NCI-H128 (cell line): ENCODE data around the gene MICU2.
"Not testable (repeated sequence)": the region's sequence is repeated elsewhere in the genome, so short reads cannot be mapped to it uniquely, and the experiment has no call there.

Source experiments
- DNase-seq: peaks from one replicate; lab custom pipeline; 2025; ENCODE audit not compliant: unreplicated experiment; lab: John Stamatoyannopoulos, UW

MICU2 gene

GRCh38 chr13:21595546-21595822 is 8.5 kb downstream of the MICU2 start:
- no peak for DNase-seq

DNA sequence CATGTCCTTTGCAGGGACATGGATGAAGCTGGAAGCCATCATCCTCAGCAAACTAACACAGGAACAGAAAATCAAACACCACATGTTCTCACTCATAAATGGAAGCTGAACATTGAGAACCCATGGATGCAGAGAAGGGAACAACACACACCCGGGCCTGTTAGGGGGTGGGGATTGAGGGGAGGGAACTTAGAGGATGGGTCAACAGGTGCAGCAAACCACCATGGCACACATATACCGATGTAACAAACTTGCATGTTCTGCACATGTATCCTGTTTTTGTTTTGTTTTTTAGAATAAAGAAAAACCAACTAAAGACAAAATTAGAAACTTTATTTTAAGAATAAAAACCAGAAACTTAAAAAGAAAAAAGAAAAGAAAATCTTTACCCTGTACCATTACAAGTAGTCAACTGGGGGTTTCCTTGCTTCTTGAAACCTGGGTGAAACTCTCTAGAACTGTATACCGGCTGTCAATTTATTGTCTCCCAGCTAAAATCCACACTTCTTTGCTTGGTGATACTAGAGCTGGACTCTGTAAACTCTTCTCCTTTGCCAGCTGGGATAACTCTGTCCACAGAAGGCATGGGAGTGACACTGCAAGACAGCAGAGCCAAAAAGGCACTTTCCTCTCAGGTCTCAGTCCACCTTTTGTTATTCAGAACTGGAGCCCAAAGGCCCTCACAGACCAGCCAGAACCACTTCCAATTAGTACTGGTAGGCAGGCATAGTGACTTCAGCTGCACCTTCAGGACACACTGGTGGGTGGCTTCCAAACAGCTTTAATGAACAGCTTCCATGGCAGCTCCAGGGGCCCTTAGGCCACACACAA is 9.0 kb downstream of the MICU2 start:
- no peak for DNase-seq

DNA sequence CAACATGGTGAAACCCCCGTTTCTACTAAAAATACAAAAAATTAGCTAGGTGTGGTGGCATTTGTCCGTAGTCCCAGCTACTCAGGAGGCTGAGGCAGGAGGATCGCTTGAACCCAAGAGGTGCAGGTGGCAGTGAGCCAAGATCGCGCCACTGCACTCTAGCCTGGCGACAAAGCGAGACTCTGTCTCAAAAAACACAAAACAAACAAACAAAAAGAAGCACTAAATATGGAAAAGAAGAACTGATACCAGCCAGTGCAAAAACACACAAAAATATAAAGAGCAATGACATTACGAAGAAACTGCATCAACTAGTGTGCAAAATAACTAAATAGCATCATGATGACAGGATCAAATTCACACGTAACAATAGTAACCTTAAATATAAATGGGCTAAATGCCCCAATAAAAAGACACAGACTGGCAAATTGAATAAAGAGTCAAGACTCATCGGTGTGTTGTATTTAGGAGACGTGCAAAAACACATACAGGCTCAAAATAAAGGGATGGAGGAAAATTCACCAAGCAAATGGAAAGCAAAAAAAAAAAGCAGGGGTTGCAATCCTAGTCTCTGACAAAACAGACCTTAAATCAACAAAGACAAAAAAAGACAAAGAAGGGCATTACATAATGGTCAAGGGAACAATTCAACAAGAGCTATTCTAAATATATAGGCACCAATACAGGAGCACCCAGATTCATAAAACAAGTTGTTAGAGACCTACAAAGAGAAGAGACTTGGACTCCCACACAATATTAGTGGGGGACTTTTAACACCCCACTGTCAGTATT is 13.1 kb downstream of the MICU2 start:
- DNase-seq, result not testable (repeated sequence)

- DNase-seq, result no peak
These were observed 13.7 kb downstream of the MICU2 start for GRCh38 chr13:21590231-21590630.

DNA sequence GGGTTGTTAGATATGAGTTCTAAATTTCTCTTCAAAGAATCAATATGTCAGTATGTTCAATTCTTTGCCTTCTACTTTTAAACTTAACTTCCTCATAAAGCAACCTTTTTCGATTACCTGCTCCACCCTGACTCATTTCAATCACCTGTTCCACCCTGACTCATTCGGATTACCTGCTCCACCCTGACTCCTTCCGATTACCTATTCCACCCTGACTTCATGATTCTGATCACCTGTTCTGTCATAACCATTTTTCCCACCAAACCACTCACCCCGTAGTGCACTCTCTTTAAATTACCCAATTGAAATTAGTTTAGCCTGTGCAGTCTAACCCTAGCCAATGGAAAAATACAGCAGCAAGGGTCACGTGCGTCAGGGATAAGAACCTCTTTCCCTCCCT is 14.5 kb downstream of the MICU2 start:
- DNase-seq, result not testable (repeated sequence)

GRCh38 chr13:21588411-21588810 is 15.6 kb downstream of the MICU2 start:
- DNase-seq, result not testable (repeated sequence)

GRCh38 chr13:21584973-21585592 is 18.9 kb downstream of the MICU2 start:
- no peak for DNase-seq

DNA sequence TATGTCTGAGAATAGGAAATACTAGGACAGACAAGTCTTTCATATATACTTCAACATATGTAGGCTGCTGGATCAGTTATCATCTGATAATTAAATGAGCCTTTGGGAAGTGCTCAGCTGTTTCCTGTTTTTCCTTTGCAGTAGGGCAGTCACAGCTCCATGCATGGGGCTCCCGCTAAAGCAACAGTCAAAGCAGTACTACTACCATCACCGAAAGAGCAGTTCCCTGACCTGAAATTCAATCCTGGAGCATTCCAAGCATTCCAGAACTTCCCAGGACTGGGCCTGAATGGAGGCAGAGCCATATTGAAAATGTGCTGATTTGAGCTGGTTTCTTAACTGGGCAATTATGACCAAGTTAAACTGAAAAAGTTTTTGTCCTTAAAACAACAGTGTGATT is 20.5 kb downstream of the MICU2 start:
- DNase-seq, result no peak

- no peak for DNase-seq
These were observed 23.2 kb downstream of the MICU2 start for GRCh38 chr13:21580736-21581135.

GRCh38 chr13:21579754-21580316 is 24.1 kb downstream of the MICU2 start:
- no peak for DNase-seq

DNA sequence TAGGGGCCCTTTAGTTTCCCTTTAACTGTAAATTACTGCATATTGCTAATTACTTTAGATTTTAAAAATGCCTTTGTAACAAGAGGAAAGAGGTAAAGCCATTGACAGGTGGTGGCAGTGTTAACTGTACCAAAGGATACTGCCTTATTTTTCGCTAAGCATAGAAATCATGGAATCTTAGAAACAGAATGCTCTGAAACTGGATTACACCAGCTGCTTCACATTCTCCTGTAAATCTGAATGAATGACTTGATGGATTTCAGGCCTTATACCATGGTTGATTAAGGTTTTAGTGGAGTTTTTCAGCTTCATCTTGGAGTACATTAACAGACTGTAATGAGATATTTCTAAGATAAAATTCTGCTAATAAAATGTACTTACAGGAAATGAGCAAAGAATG is 25.2 kb downstream of the MICU2 start:
- no peak for DNase-seq

GRCh38 chr13:21576426-21576825 is 27.5 kb downstream of the MICU2 start:
- DNase-seq, result no peak

DNA sequence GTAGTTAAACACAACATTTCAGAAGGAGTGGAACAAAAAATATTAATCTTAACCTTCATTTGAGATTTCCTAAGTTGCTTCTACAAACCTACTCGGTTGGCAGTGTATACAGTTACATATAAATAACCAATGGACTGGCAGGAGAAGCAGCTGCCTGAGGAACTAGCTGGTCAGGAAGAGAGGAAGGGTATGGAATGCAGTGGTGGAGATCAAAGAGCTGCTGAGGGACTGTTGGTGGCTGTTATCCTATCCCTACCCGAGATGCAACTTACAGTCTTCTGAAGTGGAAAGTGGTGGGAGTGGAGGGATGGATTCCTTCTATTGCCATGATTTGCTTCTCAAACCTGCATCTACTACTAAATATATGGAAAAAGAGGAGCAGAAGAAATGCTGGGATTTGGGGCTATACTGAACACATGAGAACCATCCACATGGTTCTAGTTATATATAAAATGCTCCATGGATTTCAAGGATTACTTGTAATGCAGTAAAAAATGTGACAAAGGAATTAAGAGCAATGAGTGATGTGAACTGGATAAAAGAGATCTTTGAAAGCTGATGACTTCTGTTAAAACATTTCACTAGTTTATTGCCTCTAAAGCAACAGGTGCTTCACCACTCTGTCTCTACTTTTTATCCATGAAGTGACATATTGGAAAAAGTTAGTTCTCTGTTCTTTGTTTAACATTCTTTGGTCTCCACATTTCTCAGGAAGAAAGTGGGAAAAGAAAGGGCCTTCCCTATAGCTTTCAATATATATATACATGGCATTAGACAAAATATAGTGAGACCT is 29.9 kb downstream of the MICU2 start:
- DNase-seq, result no peak

DNA sequence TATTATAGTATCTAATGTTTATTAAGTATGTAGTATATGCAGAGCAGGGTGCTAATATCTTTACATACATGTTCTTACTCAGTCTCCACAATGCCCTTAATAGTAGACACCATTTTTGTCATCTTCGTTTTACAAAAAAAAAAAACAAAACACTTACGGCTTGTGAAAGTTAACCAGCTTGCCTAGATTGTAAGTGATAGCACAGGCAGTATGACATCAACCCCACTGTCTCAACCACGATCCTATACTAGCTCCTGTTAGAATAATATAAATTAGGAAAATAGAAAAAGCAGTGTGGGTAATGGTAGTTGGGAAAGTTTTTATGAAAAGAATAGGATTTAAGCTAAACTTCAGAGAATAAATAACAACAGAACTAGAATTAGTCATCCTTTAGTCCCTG is 34.3 kb downstream of the MICU2 start:
- no peak for DNase-seq

GRCh38 chr13:21568854-21569253 is 35.1 kb downstream of the MICU2 start:
- no peak for DNase-seq

- DNase-seq, result no peak
These were observed 36.3 kb downstream of the MICU2 start for GRCh38 chr13:21567714-21568113.

GRCh38 chr13:21557995-21558394 is 46.0 kb downstream of the MICU2 start:
- no peak for DNase-seq

GRCh38 chr13:21556051-21556450 is 47.9 kb downstream of the MICU2 start:
- DNase-seq, result no peak

- DNase-seq, result not testable (repeated sequence)
These were observed 50.7 kb downstream of the MICU2 start for GRCh38 chr13:21553261-21553660.

GRCh38 chr13:21550918-21551317 is 53.1 kb downstream of the MICU2 start:
- DNase-seq, result no peak

GRCh38 chr13:21549633-21550032 is 54.3 kb downstream of the MICU2 start:
- DNase-seq, result no peak
